SK-N-SH treated with all-trans-retinoic acid at 6 μM for 48 hours (cell line): ENCODE results near the gene ATPAF1.

Source experiments
- ARNTL ChIP-seq: fragments of 450-650 bp; formaldehyde crosslinking; IDR thresholded peaks from 2 replicates; pipeline ENCODE4 v1.5.0; 2020; ENCODE audit warnings: low read depth, mild to moderate bottlenecking, moderate library complexity, borderline replicate concordance
- BACH2 ChIP-seq: fragments of 250-450 bp; sonication (Bioruptor Pico); IDR thresholded peaks from 2 replicates; pipeline ENCODE4 v1.9.0; 2021; ENCODE audit warnings: mild to moderate bottlenecking, borderline replicate concordance
- CSRNP3 ChIP-seq: fragments of 250-450 bp; sonication (Bioruptor Pico); IDR thresholded peaks from 2 replicates; pipeline ENCODE4 v1.5.1; 2021; ENCODE audit warnings: mild to moderate bottlenecking, moderate library complexity
- OSR1 ChIP-seq: fragments of 250-450 bp; sonication (Bioruptor Pico); IDR thresholded peaks from 2 replicates; pipeline ENCODE4 v1.8.0; 2022; ENCODE audit warnings: moderate library complexity, mild to moderate bottlenecking, inconsistent platforms
- PATZ1 ChIP-seq: fragments of 250-450 bp; sonication (Bioruptor Pico); IDR thresholded peaks from 2 replicates; pipeline ENCODE4 v1.8.0; 2020; ENCODE audit warnings: mild to moderate bottlenecking, moderate library complexity, borderline replicate concordance
- POU6F1 ChIP-seq: fragments of 250-450 bp; sonication (Bioruptor Pico); IDR thresholded peaks from 2 replicates; pipeline ENCODE4 v1.8.0; 2021; ENCODE audit warnings: low read depth, mild to moderate bottlenecking, moderate library complexity, borderline replicate concordance
- RARB ChIP-seq: fragments of 250-450 bp; sonication (Bioruptor Pico); IDR thresholded peaks from 2 replicates; pipeline ENCODE4 v1.8.0; 2021; ENCODE audit warnings: mild to moderate bottlenecking, moderate library complexity
- SNAI2 ChIP-seq: fragments of 250-450 bp; sonication (Bioruptor Pico); IDR thresholded peaks from 2 replicates; pipeline ENCODE4 v1.5.0; 2020; ENCODE audit warnings: mild to moderate bottlenecking, moderate library complexity
- ZFP3 ChIP-seq: fragments of 250-450 bp; sonication (Bioruptor Pico); IDR thresholded peaks from 2 replicates; pipeline ENCODE4 v1.5.0; 2020; ENCODE audit warnings: mild to moderate bottlenecking, moderate library complexity
- ZFP30 ChIP-seq: fragments of 450-650 bp; formaldehyde crosslinking; IDR thresholded peaks from 2 replicates; pipeline ENCODE4 v1.5.0; 2022; ENCODE audit warnings: mild to moderate bottlenecking, moderate library complexity
- ZNF8 ChIP-seq: fragments of 450-650 bp; formaldehyde crosslinking; IDR thresholded peaks from 2 replicates; pipeline ENCODE4 v1.5.0; 2020; ENCODE audit warnings: mild to moderate bottlenecking, moderate library complexity
- TF ChIP-seq, protein P1 (sequence below): fragments of 250-450 bp; sonication (Bioruptor Pico); IDR thresholded peaks from 2 replicates; pipeline ENCODE4 v1.5.1; 2020; ENCODE audit warnings: low read depth, mild to moderate bottlenecking, moderate library complexity

- TF ChIP-seq CSRNP3 (no peak), ZFP30 (CRISPR knock-in tag) (no peak), PATZ1 (CRISPR knock-in tag) (no peak), SNAI2 (CRISPR knock-in tag) (no peak), ZNF8 (CRISPR knock-in tag) (no peak), ZFP3 (CRISPR knock-in tag) (no peak), RARB (CRISPR knock-in tag) (no peak), ARNTL (CRISPR knock-in tag) (no peak), POU6F1 (CRISPR knock-in tag) (no peak), OSR1 (CRISPR knock-in tag) (no peak), BACH2 (CRISPR knock-in tag) (no peak)
- TF ChIP-seq, protein P1, sequence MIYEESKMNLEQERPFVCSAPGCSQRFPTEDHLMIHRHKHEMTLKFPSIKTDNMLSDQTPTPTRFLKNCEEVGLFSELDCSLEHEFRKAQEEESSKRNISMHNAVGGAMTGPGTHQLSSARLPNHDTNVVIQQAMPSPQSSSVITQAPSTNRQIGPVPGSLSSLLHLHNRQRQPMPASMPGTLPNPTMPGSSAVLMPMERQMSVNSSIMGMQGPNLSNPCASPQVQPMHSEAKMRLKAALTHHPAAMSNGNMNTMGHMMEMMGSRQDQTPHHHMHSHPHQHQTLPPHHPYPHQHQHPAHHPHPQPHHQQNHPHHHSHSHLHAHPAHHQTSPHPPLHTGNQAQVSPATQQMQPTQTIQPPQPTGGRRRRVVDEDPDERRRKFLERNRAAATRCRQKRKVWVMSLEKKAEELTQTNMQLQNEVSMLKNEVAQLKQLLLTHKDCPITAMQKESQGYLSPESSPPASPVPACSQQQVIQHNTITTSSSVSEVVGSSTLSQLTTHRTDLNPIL = no peak
Measured at GRCh38 chr1:46611691-46612221, 56.4 kb downstream of the ATPAF1 start.
